GM12873 (cell line): ENCODE measurements around the gene CBX3.
A peak's percentile ranks its signal among the peaks of the same experiment; 100 is the strongest.

ENCODE experiments used
- CTCF ChIP-seq: IDR thresholded peaks from 2 replicates; pipeline ENCODE4 v1.5.1; 2012; ENCODE audit warnings: low read depth, mild to moderate bottlenecking, moderate library complexity, low read length, control low read depth; ENCODE audit not compliant: insufficient read depth; ENCODE audit errors: missing control alignments

CBX3 gene

GRCh38 chr7:26197153-26198115 is 4.1 kb upstream of the CBX3 start:
- TF ChIP-seq CTCF = no peak

GRCh38 chr7:26198133-26198780 is 3.3 kb upstream of the CBX3 start:
- peak; percentile 49 for TF ChIP-seq CTCF

GRCh38 chr7:26198781-26199169 is 2.8 kb upstream of the CBX3 start:
- TF ChIP-seq CTCF = no peak

GRCh38 chr7:26199301-26200037 is 2.1 kb upstream of the CBX3 start:
- no peak for TF ChIP-seq CTCF

- TF ChIP-seq CTCF = no peak
Observed at GRCh38 chr7:26200038-26200443, 1.5 kb upstream of the CBX3 start.

- no peak for TF ChIP-seq CTCF
Observed at GRCh38 chr7:26200444-26201246, 900 bp upstream of the CBX3 start, which contains the start of gene HNRNPA2B1. Gene HNRNPA2B1, minus strand, starts transcription at chr7:26200746. Its CDS starts 169 bp downstream, at chr7:26200577.
